ENCODE measurements around the gene PLEKHM2.

The PLEKHM2 gene

GRCh38 chr1:15777909-15778707, 94.0 kb downstream of the PLEKHM2 start:
- no peak overlapping the region for H3K4me3 ChIP-seq
- no peak overlapping the region for H3K27ac ChIP-seq
- H3K4me2 ChIP-seq, result no peak overlapping the region
- H3K36me3 ChIP-seq, result no peaks in the 10 kb centered on the region
- no peaks in the 10 kb centered on the region for H3K27me3 ChIP-seq
- TF ChIP-seq Cebpa-rat (IDR thresholded peaks at IDR 0.05), result no peak
- no peaks in the 10 kb centered on the region for H4K20me1 ChIP-seq
- no peak overlapping the region for H3K9ac ChIP-seq
- H3K4me1 ChIP-seq, result no peaks in the 10 kb centered on the region
- H3K9me3 ChIP-seq, result no peaks in the 10 kb centered on the region
